Measurements from ENCODE around the gene PSD4. TPM values are rescaled to one million over a fixed set of nuclear protein-coding genes. Genes with fewer than 3 reads are reported as not detected.

PSD4 gene
- total and polyA plus RNA-seq, 4 donors, result 20.9 to 48.1 (median 29.0) TPM

DNA sequence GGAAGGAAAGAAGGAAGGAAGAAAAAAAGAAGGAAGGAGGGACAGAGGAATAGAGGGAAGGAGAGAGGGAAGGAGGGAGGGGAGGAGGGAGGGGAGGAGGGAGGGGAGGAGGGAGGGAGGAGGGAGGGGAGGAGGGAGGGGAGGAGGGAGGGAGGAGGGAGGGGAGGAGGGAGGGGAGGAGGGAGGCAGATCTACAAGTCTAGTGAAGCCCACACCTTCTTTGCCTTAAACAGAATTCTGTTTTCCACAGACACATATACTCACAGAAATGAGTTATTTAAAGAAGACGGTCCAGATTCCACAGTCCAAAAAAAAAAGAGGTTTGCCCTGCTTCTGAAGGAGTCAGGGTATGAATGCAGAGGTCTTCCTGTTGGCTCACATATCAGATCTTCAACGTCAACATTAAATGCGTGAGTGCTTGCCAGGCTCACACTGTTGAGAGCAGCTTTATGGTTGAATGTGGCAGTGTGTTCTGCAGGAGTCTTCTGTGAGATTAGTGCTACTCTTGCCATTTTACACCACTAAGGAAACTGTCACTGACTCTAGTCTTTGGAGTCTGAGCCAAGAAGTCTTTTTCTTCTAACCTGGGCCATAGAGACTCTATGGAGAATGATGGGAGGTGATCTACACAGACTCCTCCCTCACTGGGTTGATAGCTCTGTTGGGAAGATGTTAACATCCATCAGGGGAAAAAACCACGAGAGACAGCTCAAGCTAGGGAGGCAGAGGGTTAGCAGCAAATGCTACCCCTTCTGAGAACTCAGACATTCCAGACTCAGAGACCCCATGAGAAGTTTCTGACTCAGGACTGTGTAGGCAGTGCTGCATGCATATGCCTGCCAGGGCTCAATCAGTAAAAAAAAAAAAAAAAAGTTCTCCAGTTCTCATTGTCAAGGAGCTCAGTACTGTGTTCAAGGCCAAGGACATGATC lies 81.6 kb downstream of the PSD4 start:
- Histone ChIP-seq H3K4me1 (ENCODE audit: control insufficient read depth in 5 of 5, insufficient read depth in 5 of 5, low read length in 5 of 5) (peaks cover 0 to 6% (median 0%) of the 10 kb centered on the region in 5 donors), H3K36me3 (ENCODE audit: control insufficient read depth in 4 of 4, insufficient read depth in 4 of 4, low read length in 4 of 4) (peaks cover 0 to 2% (median 0%) of the 10 kb centered on the region in 4 donors), H3K9me3 (ENCODE audit: control insufficient read depth in 4 of 4, insufficient read depth in 3 of 4, low read length in 3 of 4) (no peaks in the 10 kb centered on the region), H3K9ac (ENCODE audit: insufficient read depth in 1 of 2, low read length in 2 of 2) (no peak overlapping the region), H3K27ac (ENCODE audit: low read depth in 1 of 2, low read length in 1 of 2) (no peak overlapping the region), H3K4me3 (no peak overlapping the region), H3K27me3 (ENCODE audit: control insufficient read depth in 3 of 3, insufficient read depth in 3 of 3, low read length in 2 of 3) (peaks cover 0 to 3% (median 0%) of the 10 kb centered on the region in 3 donors)
- DNase-seq (no peak), ATAC-seq (ENCODE audit: insufficient read depth, low FRiP score) (no peak)
- WGBS, 2 donors, result 50 to 55% methylated on average over 4 of the region's 4 CpGs
- TF ChIP-seq, protein P1, sequence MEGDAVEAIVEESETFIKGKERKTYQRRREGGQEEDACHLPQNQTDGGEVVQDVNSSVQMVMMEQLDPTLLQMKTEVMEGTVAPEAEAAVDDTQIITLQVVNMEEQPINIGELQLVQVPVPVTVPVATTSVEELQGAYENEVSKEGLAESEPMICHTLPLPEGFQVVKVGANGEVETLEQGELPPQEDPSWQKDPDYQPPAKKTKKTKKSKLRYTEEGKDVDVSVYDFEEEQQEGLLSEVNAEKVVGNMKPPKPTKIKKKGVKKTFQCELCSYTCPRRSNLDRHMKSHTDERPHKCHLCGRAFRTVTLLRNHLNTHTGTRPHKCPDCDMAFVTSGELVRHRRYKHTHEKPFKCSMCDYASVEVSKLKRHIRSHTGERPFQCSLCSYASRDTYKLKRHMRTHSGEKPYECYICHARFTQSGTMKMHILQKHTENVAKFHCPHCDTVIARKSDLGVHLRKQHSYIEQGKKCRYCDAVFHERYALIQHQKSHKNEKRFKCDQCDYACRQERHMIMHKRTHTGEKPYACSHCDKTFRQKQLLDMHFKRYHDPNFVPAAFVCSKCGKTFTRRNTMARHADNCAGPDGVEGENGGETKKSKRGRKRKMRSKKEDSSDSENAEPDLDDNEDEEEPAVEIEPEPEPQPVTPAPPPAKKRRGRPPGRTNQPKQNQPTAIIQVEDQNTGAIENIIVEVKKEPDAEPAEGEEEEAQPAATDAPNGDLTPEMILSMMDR (IDR thresholded peaks at IDR 0.05; ENCODE audit: control extremely low read depth, extremely low read depth), result no peak

DNA sequence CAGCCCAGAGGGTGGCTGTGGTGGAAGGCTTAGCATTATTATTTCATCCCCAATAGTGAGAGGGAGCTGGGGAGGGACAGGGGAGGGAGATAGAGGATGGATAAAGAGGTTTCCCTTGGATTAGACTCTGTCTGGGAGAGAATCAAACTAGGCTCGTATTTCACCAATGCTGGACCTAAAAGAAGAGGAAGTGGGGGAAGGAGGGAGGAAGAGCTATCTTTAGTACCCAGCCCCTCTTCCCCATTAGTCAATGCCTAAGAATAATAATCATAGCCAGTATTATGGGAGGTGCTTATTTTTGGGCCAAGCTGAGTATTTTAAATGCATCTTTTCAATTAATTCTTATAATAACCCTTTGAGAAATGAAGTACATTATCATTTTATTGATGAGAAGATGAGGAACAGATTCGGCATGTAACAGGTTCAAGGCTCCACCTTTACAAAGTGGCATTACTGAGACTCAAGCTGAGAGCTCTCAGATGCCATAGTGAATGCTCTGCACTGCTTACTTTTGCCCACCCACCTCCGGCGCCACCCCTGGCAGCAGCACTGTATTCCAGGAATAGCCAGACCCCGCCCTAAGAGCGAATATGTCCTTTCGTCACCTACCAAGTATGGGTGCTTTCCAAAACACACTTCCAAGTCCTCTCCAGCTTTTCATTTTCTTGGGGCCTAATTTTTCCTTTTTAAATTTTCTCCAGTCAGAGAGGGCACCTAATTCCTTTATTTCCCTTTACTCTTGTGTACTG lies 83.9 kb downstream of the PSD4 start:
- WGBS, 2 donors, result 51 to 68% methylated on average over 7 of the region's 7 CpGs
- no peak overlapping the region for H3K4me3 ChIP-seq
- H3K36me3 ChIP-seq (ENCODE audit: control insufficient read depth in 4 of 4, insufficient read depth in 4 of 4, low read length in 4 of 4), result peaks cover 0 to 2% (median 0%) of the 10 kb centered on the region in 4 donors
- H3K9ac ChIP-seq (ENCODE audit: insufficient read depth in 1 of 2, low read length in 2 of 2), result no peak overlapping the region
- no peak for DNase-seq
- H3K27ac ChIP-seq (ENCODE audit: low read depth in 1 of 2, low read length in 1 of 2), result no peak overlapping the region
- TF ChIP-seq, protein P1 (IDR thresholded peaks at IDR 0.05; ENCODE audit: control extremely low read depth, extremely low read depth), result no peak
- H3K27me3 ChIP-seq (ENCODE audit: control insufficient read depth in 3 of 3, insufficient read depth in 3 of 3, low read length in 2 of 3), result peaks cover 0 to 3% (median 0%) of the 10 kb centered on the region in 3 donors
- no peaks in the 10 kb centered on the region for H3K9me3 ChIP-seq (ENCODE audit: control insufficient read depth in 4 of 4, insufficient read depth in 3 of 4, low read length in 3 of 4)
- peak; percentile 36 for ATAC-seq (ENCODE audit: insufficient read depth, low FRiP score)
- H3K4me1 ChIP-seq (ENCODE audit: control insufficient read depth in 5 of 5, insufficient read depth in 5 of 5, low read length in 5 of 5), result peaks cover 0 to 4% (median 0%) of the 10 kb centered on the region in 5 donors

DNA sequence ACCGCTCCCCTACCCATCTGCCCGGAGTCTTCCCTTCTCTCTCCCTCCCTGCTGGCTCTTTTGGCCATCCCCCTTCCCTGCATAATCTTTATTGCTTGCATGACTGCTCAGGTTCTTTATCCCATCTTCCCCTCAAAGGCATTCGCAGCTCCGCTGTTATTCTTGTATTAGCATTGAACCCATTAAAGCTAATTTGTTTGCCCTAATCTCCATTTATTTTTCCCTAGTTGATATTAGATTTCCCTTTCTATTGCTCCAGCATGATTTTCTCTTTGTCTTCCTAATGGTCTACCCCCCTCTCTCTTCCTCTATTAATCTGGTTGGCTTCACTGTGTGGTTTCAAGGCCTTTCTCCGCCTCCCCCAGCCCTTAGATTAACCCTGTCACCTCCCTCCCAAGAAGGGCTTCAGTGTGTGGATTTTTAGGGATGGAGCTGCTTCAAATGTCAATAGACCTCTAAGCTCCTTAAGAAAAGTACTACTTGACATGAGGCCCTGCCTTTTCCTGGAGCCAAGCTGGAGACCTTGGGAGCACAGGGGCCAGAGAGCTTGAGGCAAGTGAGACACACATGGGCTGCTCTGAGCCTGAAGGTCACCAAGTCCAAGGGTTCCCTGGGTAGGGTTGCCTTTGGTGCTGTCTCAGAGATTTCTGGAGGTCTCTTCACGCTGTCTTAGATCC lies 84.8 kb downstream of the PSD4 start:
- peaks cover 0 to 3% (median 0%) of the 10 kb centered on the region in 3 donors for H3K27me3 ChIP-seq (ENCODE audit: control insufficient read depth in 3 of 3, insufficient read depth in 3 of 3, low read length in 2 of 3)
- DNase-seq (no peak), ATAC-seq (ENCODE audit: insufficient read depth, low FRiP score) (no peak)
- H3K9me3 ChIP-seq (ENCODE audit: control insufficient read depth in 4 of 4, insufficient read depth in 3 of 4, low read length in 3 of 4), result no peaks in the 10 kb centered on the region
- peaks cover 0 to 3% (median 0%) of the 10 kb centered on the region in 4 donors for H3K36me3 ChIP-seq (ENCODE audit: control insufficient read depth in 4 of 4, insufficient read depth in 4 of 4, low read length in 4 of 4)
- TF ChIP-seq, protein P1 (IDR thresholded peaks at IDR 0.05; ENCODE audit: control extremely low read depth, extremely low read depth), result no peak
- WGBS, 2 donors, result 86 to 90% methylated on average over 6 of the region's 6 CpGs
- peaks cover 0 to 4% (median 0%) of the 10 kb centered on the region in 5 donors for H3K4me1 ChIP-seq (ENCODE audit: control insufficient read depth in 5 of 5, insufficient read depth in 5 of 5, low read length in 5 of 5)
- peak overlapping the region in 1 of 2 donors; percentile 6 for H3K27ac ChIP-seq (ENCODE audit: low read depth in 1 of 2, low read length in 1 of 2)
- H3K4me3 ChIP-seq, result no peak overlapping the region
- no peak overlapping the region for H3K9ac ChIP-seq (ENCODE audit: insufficient read depth in 1 of 2, low read length in 2 of 2)

Other genes starting within 250 kb of the PSD4 start
- under 1 TPM in 1 of 2 donors, not detected in 1; 0.26 TPM for gene IL36G, start 196.0 kb upstream of the PSD4 start, total RNA-seq
- under 1 TPM; 0.12 to 0.14 TPM for gene IL36G, start 196.0 kb upstream of the PSD4 start, polyA plus RNA-seq
- not detected for gene IL36A, start 168.5 kb upstream of the PSD4 start, total RNA-seq
- not detected for gene IL36A, start 168.5 kb upstream of the PSD4 start, polyA plus RNA-seq
- not detected for gene IL36B, start 121.1 kb upstream of the PSD4 start, total RNA-seq
- gene IL36B, start 121.1 kb upstream of the PSD4 start, polyA plus RNA-seq, result under 1 TPM in 1 of 2 donors, not detected in 1; 0.05 TPM
- gene IL36RN, start 114.8 kb upstream of the PSD4 start, total RNA-seq, result under 1 TPM in 1 of 2 donors, not detected in 1; 0.09 TPM
- under 1 TPM in 1 of 2 donors, not detected in 1; 0.01 TPM for gene IL36RN, start 114.8 kb upstream of the PSD4 start, polyA plus RNA-seq
- gene IL1F10, start 106.0 kb upstream of the PSD4 start, total RNA-seq, result not detected
- not detected for gene IL1F10, start 106.0 kb upstream of the PSD4 start, polyA plus RNA-seq
- gene IL1RN, start 46.4 kb upstream of the PSD4 start, total RNA-seq, result 10 to 100 TPM; 15.2 to 18.2 TPM
- gene IL1RN, start 46.4 kb upstream of the PSD4 start, polyA plus RNA-seq, result 100 to 1,000 TPM in 1 of 2 donors, 1 to 10 TPM in 1; 9.6 to 850 TPM
- 1 to 10 TPM in 1 of 2 donors, under 1 TPM in 1; 0.28 to 5.9 TPM for gene PAX8, start 105.0 kb downstream of the PSD4 start, total RNA-seq
- gene PAX8, start 105.0 kb downstream of the PSD4 start, polyA plus RNA-seq, result 1 to 10 TPM in 1 of 2 donors, under 1 TPM in 1; 0.89 to 3.8 TPM

All from lung (tissue), 12 donors.